HEK293T (cell line): ENCODE data around the gene JMJD8.

Experiments
- ELF4 ChIP-seq: fragments of 450-650 bp; IDR thresholded peaks from 2 replicates; pipeline ENCODE4 v1.6.1; 2017; ENCODE audit warnings: antibody characterized with exemption
- PKNOX1 ChIP-seq: fragments of 450-650 bp; IDR thresholded peaks from 2 replicates; pipeline ENCODE4 v1.6.1; 2016
- SP1 ChIP-seq: fragments of 450-650 bp; IDR thresholded peaks from 2 replicates; pipeline ENCODE4 v1.6.1; 2017

- TF ChIP-seq ELF4 (no peak), SP1 (no peak), PKNOX1 (no peak)
Measured at GRCh38 chr16:695355-696089, 11.4 kb upstream of the JMJD8 start.
